GM21528 (cell line): ENCODE data around the gene HMGN4.
"Not testable (repeated sequence)": the region's sequence is repeated elsewhere in the genome, so short reads cannot be mapped to it uniquely, and the experiment has no call there.

Experiments
- ATAC-seq: cut with Tn5 transposase; IDR thresholded peaks from one replicate; pipeline ENCODE4 v1.9.1; 2021; ENCODE audit warnings: mild to moderate bottlenecking, moderate library complexity; ENCODE audit not compliant: unreplicated experiment, low FRiP score

HMGN4 gene

DNA sequence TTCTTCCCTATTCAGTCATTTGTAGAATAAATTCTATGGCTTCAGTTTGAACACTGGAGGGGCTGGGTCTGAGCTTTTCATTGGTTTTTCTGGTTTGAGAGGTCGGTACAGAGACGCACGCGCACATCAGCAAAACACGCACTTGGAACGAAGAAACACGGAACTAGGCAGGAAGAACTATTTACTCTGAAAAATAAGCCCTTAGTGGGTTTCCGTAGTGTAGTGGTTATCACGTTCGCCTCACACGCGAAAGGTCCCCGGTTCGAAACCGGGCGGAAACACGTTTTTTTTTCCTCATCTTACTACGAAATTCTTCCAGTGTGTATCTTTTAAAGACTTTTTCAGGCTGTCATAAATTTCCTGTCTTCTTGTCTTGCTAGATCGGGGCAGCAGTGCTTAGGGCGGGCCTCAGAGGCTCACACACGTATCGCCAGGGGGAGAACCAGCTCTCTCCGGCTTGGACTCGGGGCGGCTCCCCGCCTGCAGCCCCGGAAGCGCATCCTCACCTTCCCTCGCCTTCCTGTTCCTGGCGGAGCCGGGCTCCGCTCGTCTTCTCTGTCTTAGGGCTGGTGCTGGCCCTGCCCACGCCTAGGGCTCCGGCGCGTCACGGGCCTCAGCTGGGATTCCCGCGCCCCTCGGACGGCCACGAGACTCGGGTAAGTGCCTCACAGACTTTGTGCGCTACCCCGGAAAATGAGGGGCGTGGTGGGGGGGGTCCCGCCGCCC lies at the start of gene HMGN4:
Gene HMGN4, plus strand, starts transcription at position 521 of the 726 bp plus-strand sequence. CDS start 6,841 bp downstream, outside the sequence.
- ATAC-seq: peak; percentile 66

DNA sequence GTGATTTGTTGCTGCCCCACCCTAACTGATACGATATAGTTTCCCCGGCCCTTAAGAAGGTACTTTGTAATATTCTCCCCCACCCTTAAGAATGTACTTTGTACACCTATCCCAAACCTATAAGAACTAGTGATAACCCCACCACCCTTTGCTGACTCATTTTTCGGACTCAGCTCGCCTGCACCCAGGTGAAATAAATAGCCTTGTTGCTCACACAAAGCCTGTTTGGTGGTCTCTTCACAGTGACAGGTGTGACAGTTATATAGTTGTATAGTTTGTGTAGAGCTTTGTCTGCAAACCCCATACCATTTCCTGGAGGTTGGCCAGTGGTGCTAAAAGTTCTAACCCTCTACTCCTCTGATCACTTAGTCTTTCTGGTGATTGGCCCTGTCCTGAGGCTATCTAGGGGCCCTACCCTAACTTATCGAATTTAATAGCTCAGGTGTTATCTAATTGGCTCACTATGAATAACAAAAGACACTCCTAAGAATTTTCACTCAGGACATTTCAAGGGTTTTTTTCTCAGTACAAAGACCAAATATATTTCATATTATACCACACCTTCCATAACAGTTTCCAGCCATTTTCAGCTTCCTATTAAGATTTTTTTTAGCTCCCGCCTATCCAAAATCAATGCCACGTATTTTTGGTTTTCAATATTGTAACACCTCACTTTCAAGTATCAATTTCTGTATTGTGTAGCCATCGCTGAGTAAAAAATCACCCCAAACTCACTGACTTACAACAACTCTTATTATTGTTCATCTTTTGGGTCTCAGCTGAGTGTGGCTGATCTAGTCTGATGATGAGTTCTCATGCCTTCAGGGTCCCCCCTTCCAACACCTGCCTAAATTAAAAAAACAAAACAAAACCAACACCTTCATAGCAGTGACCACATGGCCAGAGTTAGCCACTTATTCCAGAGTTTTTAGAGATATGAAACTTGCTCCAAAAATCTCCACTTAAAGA lies 47.9 kb upstream of the HMGN4 start:
- ATAC-seq: no peak

DNA sequence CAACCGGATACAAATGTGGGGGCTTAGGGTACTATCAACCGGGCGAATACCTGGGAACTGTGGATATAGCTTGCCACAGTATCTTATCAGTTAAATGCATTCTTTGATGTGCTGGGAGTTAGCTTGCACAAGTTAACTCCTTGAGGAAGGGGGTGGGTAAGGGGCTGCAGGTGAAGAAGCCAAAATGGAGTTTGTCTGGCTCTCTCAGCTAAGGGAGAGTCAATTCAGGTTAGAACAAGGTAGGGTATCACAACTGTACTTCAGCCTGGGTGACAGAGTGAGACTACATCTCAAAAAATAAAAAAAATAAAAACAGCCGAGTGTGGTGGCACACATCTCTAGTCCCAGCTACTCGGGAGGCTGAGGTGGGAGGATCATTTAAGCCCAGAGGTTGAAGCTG lies 46.6 kb upstream of the HMGN4 start:
- no peak for ATAC-seq

DNA sequence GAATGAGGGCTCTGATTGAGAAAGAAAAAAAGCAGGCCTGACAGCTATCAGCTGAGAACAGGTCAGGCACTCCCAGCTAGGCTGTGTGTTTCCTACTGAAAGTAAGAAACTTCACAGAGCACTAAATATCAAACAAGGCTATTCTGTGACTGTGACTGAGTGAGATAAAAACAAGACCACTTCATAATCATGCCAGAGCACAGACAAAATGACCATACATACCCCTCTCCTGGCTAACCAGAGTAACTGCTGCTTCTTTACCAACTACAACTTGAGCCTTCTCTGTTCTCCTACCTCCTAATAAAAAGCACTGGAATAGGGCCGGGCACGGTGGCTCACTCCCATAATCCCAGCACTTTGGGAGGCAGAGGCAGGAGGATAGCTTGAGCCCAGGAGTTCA lies 44.9 kb upstream of the HMGN4 start:
- no peak for ATAC-seq

GRCh38 chr6:26494117-26494516 lies 44.0 kb upstream of the HMGN4 start:
- ATAC-seq: no peak

GRCh38 chr6:26495281-26495680 lies 42.9 kb upstream of the HMGN4 start:
- ATAC-seq: no peak

- no peak for ATAC-seq
Measured at GRCh38 chr6:26497610-26498009, 40.6 kb upstream of the HMGN4 start.

GRCh38 chr6:26500102-26500501 lies 38.1 kb upstream of the HMGN4 start, which contains the start of gene BTN1A1:
TSS of gene BTN1A1 (plus strand) at chr6:26500303. CDS start at chr6:26501287, 984 bp downstream.
- ATAC-seq: no peak

DNA sequence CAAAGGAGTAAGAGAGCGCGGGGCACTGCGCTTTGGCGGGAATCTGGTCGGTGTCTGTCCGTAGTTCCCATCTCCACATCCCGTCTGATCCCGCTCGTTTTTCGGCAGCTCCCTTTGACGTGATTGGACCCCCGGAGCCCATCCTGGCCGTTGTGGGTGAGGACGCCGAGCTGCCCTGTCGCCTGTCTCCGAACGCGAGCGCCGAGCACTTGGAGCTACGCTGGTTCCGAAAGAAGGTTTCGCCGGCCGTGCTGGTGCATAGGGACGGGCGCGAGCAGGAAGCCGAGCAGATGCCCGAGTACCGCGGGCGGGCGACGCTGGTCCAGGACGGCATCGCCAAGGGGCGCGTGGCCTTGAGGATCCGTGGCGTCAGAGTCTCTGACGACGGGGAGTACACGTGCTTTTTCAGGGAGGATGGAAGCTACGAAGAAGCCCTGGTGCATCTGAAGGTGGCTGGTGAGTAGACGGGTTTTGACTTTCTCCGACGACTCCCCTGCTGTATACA lies 36.6 kb upstream of the HMGN4 start:
- ATAC-seq: no peak

- ATAC-seq: no peak
Measured at GRCh38 chr6:26502165-26502564, 36.0 kb upstream of the HMGN4 start.

DNA sequence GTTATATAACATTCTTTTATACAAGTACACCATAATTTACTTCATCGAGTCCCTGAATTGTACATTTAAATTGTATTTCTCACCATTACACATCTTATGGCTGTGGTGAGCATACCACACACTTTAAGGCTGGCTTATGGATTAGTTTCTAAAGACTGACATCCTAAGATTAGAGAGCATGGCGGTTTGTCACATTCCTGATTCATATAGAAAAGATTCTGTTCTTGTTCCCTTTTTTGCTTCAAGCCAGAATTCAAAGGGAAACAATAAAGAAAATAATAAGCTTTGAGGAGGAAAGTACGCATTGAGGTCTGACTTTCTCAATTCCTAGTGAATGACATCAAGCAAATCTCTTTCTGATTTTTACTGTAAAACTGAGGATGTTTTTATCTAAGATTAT lies 35.5 kb upstream of the HMGN4 start:
- ATAC-seq: no peak

DNA sequence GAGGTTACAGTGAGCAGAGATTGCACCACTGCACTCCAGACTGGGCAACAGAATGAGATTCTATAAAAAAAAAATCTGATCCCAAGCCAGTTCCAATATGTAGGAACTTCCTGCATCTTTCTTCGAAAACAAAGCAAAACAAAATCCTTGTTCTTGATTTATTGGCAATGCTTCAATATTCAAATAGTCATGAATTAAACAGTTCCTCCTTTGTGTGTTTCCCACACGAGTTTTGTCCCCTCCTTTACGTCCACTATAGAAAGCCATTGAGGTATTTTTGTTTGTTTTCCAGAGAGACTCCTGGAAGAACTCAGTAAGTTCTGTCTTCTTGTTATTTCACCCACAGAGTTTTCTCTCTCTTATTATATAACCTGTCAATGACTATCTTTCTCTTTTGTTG lies 30.5 kb upstream of the HMGN4 start:
- ATAC-seq: no peak

DNA sequence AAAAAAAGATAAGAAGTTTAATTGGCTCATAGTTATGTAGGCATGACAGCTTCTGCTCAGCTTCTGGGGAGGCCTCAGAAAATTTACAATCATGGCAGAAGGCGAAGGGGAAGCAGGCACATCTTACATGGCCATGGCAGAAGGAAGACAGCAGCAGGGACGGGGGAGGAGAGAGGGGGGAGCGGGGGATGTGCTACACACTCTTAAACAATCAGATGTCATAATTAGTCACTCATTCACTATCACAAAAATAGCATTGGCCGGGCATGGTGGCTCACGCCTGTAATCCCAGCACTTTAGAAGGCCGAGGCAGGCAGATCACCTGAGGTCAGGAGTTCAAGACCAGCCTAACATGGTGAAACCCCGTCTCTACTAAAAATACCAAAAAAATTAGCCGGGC lies 27.1 kb upstream of the HMGN4 start:
- not testable (repeated sequence) for ATAC-seq

DNA sequence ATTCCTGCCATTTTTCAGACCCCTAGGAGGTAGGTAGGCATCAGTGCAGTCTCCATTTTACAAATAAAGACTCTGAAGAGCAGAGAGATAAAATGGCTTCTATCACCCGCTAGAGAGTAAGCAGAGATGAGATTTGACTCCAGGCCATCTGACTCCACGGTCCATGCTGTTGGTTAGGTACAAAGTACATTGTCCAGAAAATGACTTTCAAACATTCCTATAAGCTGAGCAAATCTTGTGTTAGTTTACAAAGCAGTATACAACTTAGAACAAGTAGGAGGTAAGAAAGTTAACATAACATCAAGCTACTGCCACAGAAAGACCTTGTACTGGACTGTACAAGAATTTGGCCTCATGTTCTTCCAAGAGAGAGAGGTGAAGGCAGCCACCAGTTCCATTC lies 23.2 kb upstream of the HMGN4 start:
- ATAC-seq: no peak

DNA sequence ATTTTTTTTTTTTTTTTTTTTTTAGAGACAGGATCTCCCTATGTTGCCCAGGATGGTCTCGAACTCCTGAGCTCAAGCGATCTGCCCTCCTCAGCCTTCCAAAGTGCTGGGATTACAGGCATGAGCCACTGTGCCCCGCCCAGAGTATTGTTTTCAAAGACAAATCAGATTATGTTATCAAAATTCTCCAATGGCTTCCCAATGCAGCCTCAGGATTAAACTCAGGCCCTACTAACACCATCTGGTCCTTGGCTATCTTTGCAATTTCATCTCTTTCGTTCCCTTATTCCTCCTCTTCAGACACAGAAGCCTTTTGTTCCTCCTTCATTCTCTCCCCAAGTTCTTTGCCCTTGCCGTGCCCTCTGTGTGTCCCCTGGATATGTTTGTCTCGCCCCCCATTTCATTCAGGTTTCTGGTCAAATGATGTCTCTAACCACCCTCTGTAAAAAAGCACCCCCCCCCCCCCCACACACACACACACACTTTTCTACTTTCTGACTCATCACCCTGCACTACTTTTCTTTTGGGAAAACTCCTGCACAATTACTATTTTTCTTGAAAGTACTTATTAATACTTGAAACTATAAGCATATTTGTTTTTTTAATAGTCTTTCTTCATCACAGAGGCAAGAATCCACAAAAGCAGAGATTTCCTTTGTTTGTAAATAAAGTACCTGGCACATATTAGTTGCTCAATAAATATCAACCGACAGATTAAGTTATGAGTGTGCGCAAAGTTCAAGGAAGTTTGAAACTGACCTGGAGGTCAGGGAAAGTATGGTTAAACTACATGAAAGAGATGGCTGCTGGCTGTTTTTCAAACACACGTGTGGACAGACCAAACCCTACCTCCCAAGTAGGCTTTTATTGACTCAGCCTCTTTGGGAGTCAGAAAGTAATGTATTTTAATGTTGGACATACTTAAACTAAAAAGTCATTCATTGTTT lies 21.4 kb upstream of the HMGN4 start:
- ATAC-seq: no peak

- no peak for ATAC-seq
Measured at GRCh38 chr6:26519359-26519758, 18.8 kb upstream of the HMGN4 start.

GRCh38 chr6:26520237-26520849 lies 17.8 kb upstream of the HMGN4 start:
- peak; percentile 30 for ATAC-seq

- peak; percentile 70 for ATAC-seq
Measured at GRCh38 chr6:26520850-26521599, 17.1 kb upstream of the HMGN4 start.
